Neural crest cell (in vitro differentiated cells): ENCODE results near the gene DGUOK. TPM values are rescaled to one million over a fixed set of nuclear protein-coding genes. Genes with fewer than 3 reads are reported as not detected.

Experiments used
- DNase-seq: peaks from one replicate; pipeline ENCODE4 v3.0.0; 2021; ENCODE audit warnings: low read depth, mixed read lengths, low spot score
- H3K27ac Mint-ChIP-seq: one replicate; pipeline ENCODE4 v1.8.0; 2021; ENCODE audit warnings: mild to moderate bottlenecking, mixed read lengths; ENCODE audit not compliant: unreplicated experiment
- H3K27me3 Mint-ChIP-seq: 2 replicates; pipeline ENCODE4 v1.8.0; 2021; ENCODE audit warnings: low read depth, mild to moderate bottlenecking, mixed read lengths
- H3K36me3 Mint-ChIP-seq: 2 replicates; pipeline ENCODE4 v1.8.0; 2021; ENCODE audit warnings: low read depth, mild to moderate bottlenecking, mixed read lengths
- H3K4me1 Mint-ChIP-seq: 2 replicates; pipeline ENCODE4 v1.8.0; 2021; ENCODE audit warnings: mixed read lengths
- H3K4me3 Mint-ChIP-seq: one replicate; pipeline ENCODE4 v1.8.0; 2021; ENCODE audit warnings: mild to moderate bottlenecking, mixed read lengths
- H3K9me3 Mint-ChIP-seq: 2 replicates; pipeline ENCODE4 v1.8.0; 2021; ENCODE audit warnings: mixed read lengths
- CTCF ChIP-seq: fragments of 200-600 bp; sonication (generic); conservative IDR thresholded peaks from 2 replicates; pipeline ENCODE4 v1.5.0; 2021; ENCODE audit warnings: antibody characterized with exemption, mild to moderate bottlenecking
- total RNA-seq: library from RNA; stranded (reverse); gene quantifications from 2 replicates; pipeline ENCODE4 v1.2.1, GENCODE V29; 2021

DGUOK gene
- total RNA-seq, 1 donor from 2014 or later = 100 TPM

DNA sequence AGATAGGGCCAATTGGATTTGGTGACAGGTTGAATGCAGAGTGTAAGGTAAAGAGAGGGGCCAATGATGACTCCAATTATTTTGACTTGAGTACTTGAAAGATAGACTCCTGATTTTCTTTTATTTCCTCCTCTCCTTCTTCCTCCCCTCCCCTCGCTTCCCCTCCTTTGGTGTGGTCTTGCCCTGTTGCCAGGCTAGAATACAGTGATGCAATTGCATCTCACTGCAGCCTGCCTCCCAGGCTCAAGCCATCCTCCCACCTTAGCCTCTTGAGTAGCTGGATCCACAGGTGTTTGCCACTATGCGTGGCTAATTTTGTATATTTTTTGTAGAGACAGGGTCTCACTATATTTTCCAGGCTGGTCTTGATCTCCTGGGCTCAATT is 2.3 kb downstream of the DGUOK start:
- TF ChIP-seq CTCF = no peak
- Mint-ChIP-seq H3K27me3 (peaks cover 9% of the 10 kb centered on the region), H3K4me3 (peak overlapping the region; percentile 75), H3K4me1 (peaks cover 47% of the 10 kb centered on the region), H3K27ac (no peak overlapping the region), H3K9me3 (peaks cover 2% of the 10 kb centered on the region), H3K36me3 (no peaks in the 10 kb centered on the region)
- DNase-seq = no peak

DNA sequence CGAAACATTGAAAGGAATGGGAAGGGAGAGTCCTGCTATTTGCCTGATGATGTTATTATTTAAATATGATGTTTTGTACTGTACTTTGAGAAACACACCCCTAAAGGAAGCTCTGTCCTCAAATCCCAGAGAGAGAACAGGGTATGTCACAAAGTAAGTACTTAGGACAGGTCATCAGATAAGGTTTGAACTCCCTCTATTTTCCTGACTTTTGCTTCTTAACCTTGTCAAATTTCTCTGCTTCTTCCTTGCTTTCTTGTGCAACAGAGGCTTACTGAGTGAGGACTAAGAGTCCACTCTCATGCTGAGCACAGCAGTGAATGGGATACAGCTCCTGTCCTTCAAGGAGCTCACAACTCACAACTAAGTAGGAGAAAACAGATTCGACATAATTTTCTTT is 3.7 kb downstream of the DGUOK start:
- no peak for DNase-seq
- H3K27me3 Mint-ChIP-seq = peaks cover 3% of the 10 kb centered on the region
- no peaks in the 10 kb centered on the region for H3K36me3 Mint-ChIP-seq
- H3K4me3 Mint-ChIP-seq = no peak overlapping the region
- peaks cover 47% of the 10 kb centered on the region for H3K4me1 Mint-ChIP-seq
- H3K9me3 Mint-ChIP-seq = peaks cover 2% of the 10 kb centered on the region
- no peak for TF ChIP-seq CTCF
- no peak overlapping the region for H3K27ac Mint-ChIP-seq

GRCh38 chr2:73931531-73932500 is 5.1 kb downstream of the DGUOK start:
- Mint-ChIP-seq H3K4me1 (peaks cover 42% of the 10 kb centered on the region), H3K36me3 (peaks cover 2% of the 10 kb centered on the region), H3K4me3 (peak overlapping the region; percentile 61), H3K27ac (peak overlapping the region; percentile 12), H3K27me3 (no peaks in the 10 kb centered on the region), H3K9me3 (no peaks in the 10 kb centered on the region)
- no peak for TF ChIP-seq CTCF
- no peak for DNase-seq

GRCh38 chr2:73933194-73933593 is 6.5 kb downstream of the DGUOK start:
- Mint-ChIP-seq H3K4me1 (peaks cover 33% of the 10 kb centered on the region), H3K9me3 (no peaks in the 10 kb centered on the region), H3K27ac (no peak overlapping the region), H3K4me3 (no peak overlapping the region), H3K27me3 (no peaks in the 10 kb centered on the region), H3K36me3 (peaks cover 5% of the 10 kb centered on the region)
- no peak for TF ChIP-seq CTCF
- no peak for DNase-seq

DNA sequence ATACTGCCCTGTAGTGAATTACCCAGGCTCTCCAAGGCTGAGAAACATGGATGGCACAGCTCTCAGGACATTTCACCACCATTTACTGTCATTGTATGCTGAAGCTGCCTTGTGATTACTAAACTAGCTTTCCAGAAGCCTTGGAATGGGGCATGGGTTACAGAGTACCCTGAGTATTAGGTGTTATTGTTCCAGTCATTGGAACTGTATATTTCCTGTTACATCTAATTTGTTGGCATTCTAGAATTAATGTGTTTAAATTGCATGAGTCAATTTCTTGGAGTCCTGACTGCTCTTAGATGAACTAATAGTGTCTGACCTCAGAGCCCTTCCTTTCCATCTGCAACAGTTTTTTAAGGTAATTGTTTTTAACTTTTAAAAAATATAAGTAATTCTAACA is 9.0 kb downstream of the DGUOK start:
- Mint-ChIP-seq H3K4me3 (no peak overlapping the region), H3K27me3 (no peaks in the 10 kb centered on the region), H3K27ac (no peak overlapping the region), H3K4me1 (peaks cover 18% of the 10 kb centered on the region), H3K36me3 (peaks cover 5% of the 10 kb centered on the region), H3K9me3 (no peaks in the 10 kb centered on the region)
- TF ChIP-seq CTCF = no peak
- DNase-seq = no peak
